ENCODE measurements around the gene MIOX. TPM values are rescaled to one million over a fixed set of nuclear protein-coding genes. Genes with fewer than 3 reads are reported as not detected.

MIOX gene
- total and polyA plus RNA-seq, 9 of the 15 experiments (the other 6 are each of a cell fraction or from before 2014, with no cell fraction given): 0.08 TPM; not detected in 8

GRCh38 chr22:50532824-50533796 is 46.5 kb downstream of the MIOX start (continued):
- TF ChIP-seq FOXO4 (CRISPR knock-in tag; IDR thresholded peaks at IDR 0.05) (no peak), TCF3 (CRISPR knock-in tag; IDR thresholded peaks at IDR 0.05) (peak; percentile 83), ZMIZ1 (IDR thresholded peaks at IDR 0.05; ENCODE audit: low read depth in 2 of 2, low read length in 2 of 2) (peak in 1 of 2 experiments; percentile 38; a peak in 1 of 4 replicates), CCNT2 (IDR thresholded peaks at IDR 0.05; ENCODE audit: borderline replicate concordance, extremely low read depth, insufficient read length, low read depth, low read length) (no peak), GATA2 (CRISPR knock-in tag; IDR thresholded peaks at IDR 0.05) (0 out of 2 replicates have a peak, but pooled peaks have one; percentile 19), NKRF (IDR thresholded peaks at IDR 0.05; ENCODE audit: borderline replicate concordance) (no peak), CHD4 (IDR thresholded peaks at IDR 0.05; ENCODE audit: insufficient read depth, insufficient replicate concordance, low read depth, low read length, poor library complexity, severe bottlenecking) (no peak), TRIM25 (IDR thresholded peaks at IDR 0.05; ENCODE audit: borderline replicate concordance) (no peak), TEAD4 (IDR thresholded peaks at IDR 0.05; ENCODE audit: low read length) (peak; percentile 69), TEAD4 (CRISPR knock-in tag; IDR thresholded peaks at IDR 0.05; ENCODE audit: borderline replicate concordance) (no peak), MAFK (IDR thresholded peaks at IDR 0.05; ENCODE audit: low read length) (no peak), RBM14 (IDR thresholded peaks at IDR 0.05; ENCODE audit: borderline replicate concordance, insufficient read depth, low read depth, low read length) (no peak), TCF15 (CRISPR knock-in tag; IDR thresholded peaks at IDR 0.05) (no peak), MTA2 (IDR thresholded peaks at IDR 0.05; ENCODE audit: low read depth) (peak; percentile 50; the same call in 1 of the 2 replicates), DACH1 (IDR thresholded peaks at IDR 0.05; ENCODE audit: partially characterized antibody) (no peak), FOXJ3 (CRISPR knock-in tag; IDR thresholded peaks at IDR 0.05) (no peak)
